NB4 (cell line): ENCODE data around the gene DSCAML1.
A peak's percentile ranks its signal among the peaks of the same experiment; 100 is the strongest.

Source experiments
- CTCF ChIP-seq: IDR thresholded peaks from one replicate; pipeline ENCODE4 v1.5.1; 2012; ENCODE audit warnings: low read depth, low read length
- MAX ChIP-seq: IDR thresholded peaks from 2 replicates; pipeline ENCODE4 v1.6.1; 2011; ENCODE audit warnings: low read depth, low read length
- MYC ChIP-seq: IDR thresholded peaks from 2 replicates; pipeline ENCODE4 v1.6.1; 2011; ENCODE audit warnings: low read depth, low read length

GRCh38 chr11:117828611-117829368, 31.8 kb upstream of the DSCAML1 start:
- TF ChIP-seq CTCF, result no peak
- 0 out of 2 replicates have a peak, but pooled peaks have one; percentile 44 for TF ChIP-seq MYC
- peak; percentile 30; the same call in 1 of the 2 replicates for TF ChIP-seq MAX
